OCI-LY7 (cell line): ENCODE results near the gene EPS8L1. TPM values are rescaled to one million over a fixed set of nuclear protein-coding genes. Genes with fewer than 3 reads are reported as not detected.

ENCODE experiments used
- BruUV-seq: library from RNA; stranded (reverse); fragments of 400-500 nt; replicated peaks from 2 replicates; lab custom pipeline; 2021; lab: Mats Ljungman, UMichigan
- CTCF ChIA-PET: fragments of 300-600 bp; sonication (Branson Sonifier 250); formaldehyde crosslinking; loops from one replicate; lab custom pipeline; 2022; ENCODE audit warnings: antibody characterized with exemption; ENCODE audit not compliant: unreplicated experiment; lab: Charles Lee
- POLR2A ChIA-PET: fragments of 300-600 bp; sonication (Branson Sonifier 250); formaldehyde crosslinking; loops from one replicate; lab custom pipeline; 2022; ENCODE audit warnings: antibody characterized with exemption; lab: Charles Lee
- DNase-seq: peaks from one replicate; pipeline ENCODE4 v3.0.0-alpha.2; 2015; ENCODE audit warnings: low spot score
- H2AFZ ChIP-seq: fragments of 200-600 bp; sonication (generic), shearing (Covaris generic); 2 replicates; pipeline ENCODE4 v1.6.1; 2014; ENCODE audit warnings: mild to moderate bottlenecking, antibody characterized with exemption, low read length, moderate library complexity
- H3K27ac ChIP-seq: fragments of 200-600 bp; sonication (generic); 2 replicates; pipeline ENCODE4 v1.5.1; 2014; ENCODE audit warnings: mixed run types, low read depth, mild to moderate bottlenecking, moderate library complexity, low read length, inconsistent platforms; ENCODE audit not compliant: poor library complexity, severe bottlenecking
- H3K36me3 ChIP-seq: fragments of 200-600 bp; sonication (generic); 2 replicates; pipeline ENCODE4 v1.6.1; 2014; ENCODE audit warnings: mild to moderate bottlenecking, antibody characterized with exemption, low read length, moderate library complexity, mixed read lengths; ENCODE audit not compliant: insufficient read depth
- H3K4me1 ChIP-seq: fragments of 200-600 bp; sonication (generic); 2 replicates; pipeline ENCODE4 v1.5.1; 2014; ENCODE audit warnings: mild to moderate bottlenecking, low read length; ENCODE audit not compliant: insufficient read depth, poor library complexity, severe bottlenecking
- H3K4me2 ChIP-seq: fragments of 200-600 bp; sonication (generic); 2 replicates; pipeline ENCODE4 v1.6.1; 2014; ENCODE audit warnings: mild to moderate bottlenecking, low read length
- H3K4me3 ChIP-seq: fragments of 200-600 bp; sonication (generic); 2 replicates; pipeline ENCODE4 v1.5.1; 2014; ENCODE audit warnings: mild to moderate bottlenecking, low read depth, low read length; ENCODE audit not compliant: poor library complexity, severe bottlenecking
- H3K79me2 ChIP-seq: fragments of 200-600 bp; sonication (generic); 2 replicates; pipeline ENCODE4 v1.6.1; 2016; ENCODE audit warnings: low read depth, mild to moderate bottlenecking, low read length, moderate library complexity, mixed read lengths; ENCODE audit not compliant: insufficient read depth
- H3K9me2 ChIP-seq: fragments of 200-600 bp; sonication (generic); 2 replicates; pipeline ENCODE4 v1.6.1; 2016; ENCODE audit warnings: mild to moderate bottlenecking, low read length, mixed read lengths; ENCODE audit not compliant: insufficient read depth
- H3K9me3 ChIP-seq: fragments of 200-600 bp; sonication (generic); 2 replicates; pipeline ENCODE4 v1.6.1; 2014; ENCODE audit warnings: mild to moderate bottlenecking, mixed run types, low read length, mixed read lengths
- H4K20me1 ChIP-seq: fragments of 200-600 bp; sonication (generic); 2 replicates; pipeline ENCODE4 v1.6.1; 2014; ENCODE audit warnings: mild to moderate bottlenecking, antibody characterized with exemption, low read length, moderate library complexity, mixed read lengths; ENCODE audit not compliant: insufficient read depth
- EZH2phosphoT487 ChIP-seq: fragments of 200-600 bp; sonication (generic); IDR thresholded peaks from 2 replicates; pipeline ENCODE4 v1.6.1; 2018; ENCODE audit warnings: low read depth, borderline replicate concordance, mild to moderate bottlenecking, mixed run types, antibody characterized with exemption, low read length, moderate library complexity, mixed read lengths
- intact Hi-C: fragments of 100-400 bp; cut with micrococcal nuclease; formaldehyde crosslinking; loops from one replicate; pipeline ENCODE4 v1.10.0; 2022; ENCODE audit not compliant: unreplicated experiment
- total RNA-seq, 2 experiments: library from RNA; depleted of rRNA in 1 of 2; stranded (reverse); fragments of >200 nt in 1 of 2; shearing (Covaris generic) in 1 of 2; gene quantifications; 2 replicates each; pipeline ENCODE4 v1.2.3, GENCODE V29; 2014 to 2022
- TF ChIP-seq, protein P1 (sequence below): fragments of 200-600 bp; sonication (generic); conservative IDR thresholded peaks from 2 replicates; pipeline ENCODE4 v1.5.1; 2014; ENCODE audit warnings: mild to moderate bottlenecking, antibody characterized with exemption, low read length, moderate library complexity, mixed read lengths

The EPS8L1 gene
- total RNA-seq, 2 experiments from 2014 or later, result 11.1 to 12.5 TPM

DNA sequence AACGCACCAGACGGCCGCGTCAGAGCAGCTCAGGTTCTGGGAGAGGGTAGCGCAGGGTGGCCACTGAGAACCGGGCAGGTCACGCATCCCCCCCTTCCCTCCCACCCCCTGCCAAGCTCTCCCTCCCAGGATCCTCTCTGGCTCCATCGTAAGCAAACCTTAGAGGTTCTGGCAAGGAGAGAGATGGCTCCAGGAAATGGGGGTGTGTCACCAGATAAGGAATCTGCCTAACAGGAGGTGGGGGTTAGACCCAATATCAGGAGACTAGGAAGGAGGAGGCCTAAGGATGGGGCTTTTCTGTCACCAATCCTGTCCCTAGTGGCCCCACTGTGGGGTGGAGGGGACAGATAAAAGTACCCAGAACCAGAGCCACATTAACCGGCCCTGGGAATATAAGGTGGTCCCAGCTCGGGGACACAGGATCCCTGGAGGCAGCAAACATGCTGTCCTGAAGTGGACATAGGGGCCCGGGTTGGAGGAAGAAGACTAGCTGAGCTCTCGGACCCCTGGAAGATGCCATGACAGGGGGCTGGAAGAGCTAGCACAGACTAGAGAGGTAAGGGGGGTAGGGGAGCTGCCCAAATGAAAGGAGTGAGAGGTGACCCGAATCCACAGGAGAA, 39.9 kb downstream of the EPS8L1 start:
- peak overlapping the region; percentile 84 for H3K27ac ChIP-seq
- POLR2A ChIA-PET, result no interaction called here
- peak overlapping the region; percentile 86 for H3K4me3 ChIP-seq
- peak overlapping the region; percentile 96 for H3K4me2 ChIP-seq
- H4K20me1 ChIP-seq, result peaks cover 19% of the 10 kb centered on the region
- no peaks in the 10 kb centered on the region for H3K9me2 ChIP-seq
- peaks cover 38% of the 10 kb centered on the region for H3K36me3 ChIP-seq
- CTCF ChIA-PET, result no interaction called here
- no peak for DNase-seq
- peaks cover 60% of the 10 kb centered on the region for H3K4me1 ChIP-seq
- H3K9me3 ChIP-seq, result no peaks in the 10 kb centered on the region
- intact Hi-C loops, result no loop called here
- H2AFZ ChIP-seq, result no peak overlapping the region
- TF ChIP-seq EZH2phosphoT487, result no peak
- TF ChIP-seq, protein P1, sequence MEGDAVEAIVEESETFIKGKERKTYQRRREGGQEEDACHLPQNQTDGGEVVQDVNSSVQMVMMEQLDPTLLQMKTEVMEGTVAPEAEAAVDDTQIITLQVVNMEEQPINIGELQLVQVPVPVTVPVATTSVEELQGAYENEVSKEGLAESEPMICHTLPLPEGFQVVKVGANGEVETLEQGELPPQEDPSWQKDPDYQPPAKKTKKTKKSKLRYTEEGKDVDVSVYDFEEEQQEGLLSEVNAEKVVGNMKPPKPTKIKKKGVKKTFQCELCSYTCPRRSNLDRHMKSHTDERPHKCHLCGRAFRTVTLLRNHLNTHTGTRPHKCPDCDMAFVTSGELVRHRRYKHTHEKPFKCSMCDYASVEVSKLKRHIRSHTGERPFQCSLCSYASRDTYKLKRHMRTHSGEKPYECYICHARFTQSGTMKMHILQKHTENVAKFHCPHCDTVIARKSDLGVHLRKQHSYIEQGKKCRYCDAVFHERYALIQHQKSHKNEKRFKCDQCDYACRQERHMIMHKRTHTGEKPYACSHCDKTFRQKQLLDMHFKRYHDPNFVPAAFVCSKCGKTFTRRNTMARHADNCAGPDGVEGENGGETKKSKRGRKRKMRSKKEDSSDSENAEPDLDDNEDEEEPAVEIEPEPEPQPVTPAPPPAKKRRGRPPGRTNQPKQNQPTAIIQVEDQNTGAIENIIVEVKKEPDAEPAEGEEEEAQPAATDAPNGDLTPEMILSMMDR, result no peak
- BruUV-seq, result no TSS peak
- H3K79me2 ChIP-seq, result peaks cover 71% of the 10 kb centered on the region

DNA sequence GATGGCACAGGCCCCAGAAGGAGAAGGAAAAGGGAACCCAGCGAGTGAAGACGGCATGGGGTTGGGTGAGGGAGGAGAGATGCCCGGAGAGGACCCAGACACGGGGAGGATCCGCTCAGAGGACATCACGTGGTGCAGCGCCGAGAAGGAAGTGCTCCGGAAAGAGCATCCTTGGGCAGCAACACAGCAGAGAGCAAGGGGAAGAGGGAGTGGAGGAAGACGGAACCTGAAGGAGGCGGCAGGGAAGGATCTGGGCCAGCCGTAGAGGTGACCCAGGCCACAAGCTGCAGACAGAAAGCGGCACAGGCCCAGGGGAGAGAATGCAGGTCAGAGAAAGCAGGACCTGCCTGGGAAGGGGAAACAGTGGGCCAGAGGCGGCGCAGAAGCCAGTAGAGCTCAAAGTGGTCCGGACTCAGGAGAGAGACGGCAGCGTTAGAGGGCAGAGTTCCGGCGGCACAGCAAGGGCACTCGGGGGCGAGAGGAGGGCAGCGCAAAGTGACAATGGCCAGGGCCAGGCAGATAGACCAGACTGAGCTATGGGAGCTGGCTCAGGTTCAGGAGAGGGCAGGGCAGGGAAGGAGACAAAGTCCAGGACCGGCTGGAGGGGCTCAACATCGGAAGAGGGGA, 40.7 kb downstream of the EPS8L1 start:
- Histone ChIP-seq H3K4me3 (peak overlapping the region; percentile 86), H3K36me3 (peaks cover 31% of the 10 kb centered on the region), H2AFZ (no peak overlapping the region), H3K79me2 (peaks cover 68% of the 10 kb centered on the region), H3K9me3 (no peaks in the 10 kb centered on the region), H3K27ac (peak overlapping the region; percentile 84), H3K4me1 (peaks cover 67% of the 10 kb centered on the region), H4K20me1 (peaks cover 18% of the 10 kb centered on the region), H3K4me2 (peak overlapping the region; percentile 96), H3K9me2 (no peaks in the 10 kb centered on the region)
- BruUV-seq, result no TSS peak
- CTCF ChIA-PET, result no interaction called here
- TF ChIP-seq, protein P1, result 0 out of 2 replicates have a peak, but pooled peaks have one; percentile 10
- TF ChIP-seq EZH2phosphoT487, result no peak
- DNase-seq, result peak; percentile 69
- POLR2A ChIA-PET, result interaction anchor here (0.5 to 0.7 kb wide), 3 partner anchors 28 to 746 kb away, joined by 3 to 8 read pairs (median 4); partner anchors contain the start of gene RDH13
- intact Hi-C loops, result no loop called here
